Gastrocnemius medialis (tissue), 4 donors: ENCODE measurements around the gene FABP6. TPM values are rescaled to one million over a fixed set of nuclear protein-coding genes. Genes with fewer than 3 reads are reported as not detected.

Source experiments
- ATAC-seq, 2 donors: fragments of 150-250 bp; one replicate each; pipeline ENCODE4 v1.9.1; 2016
- DNase-seq, 2 donors: peaks; one replicate each; pipeline ENCODE4 v3.0.0-alpha.2; 2019
- H3K27ac ChIP-seq, 4 donors: fragments of 200-600 bp; sonication (generic); 1 replicate in 1 of 4; 2 replicates in 3 of 4; pipeline ENCODE4 v1.5.1; 2016 to 2018; ENCODE audit warnings: mild to moderate bottlenecking in 2 of 4, moderate library complexity in 1 of 4
- H3K27me3 ChIP-seq, 3 donors: fragments of 200-600 bp; sonication (generic) in 2 of 3; 1 replicate in 1 of 3; 2 replicates in 2 of 3; pipeline versions ENCODE4 v1.5.1 to v1.6.0; 2016 to 2019; ENCODE audit warnings: mild to moderate bottlenecking in 1 of 3, moderate library complexity in 1 of 3
- H3K36me3 ChIP-seq, 2 donors: fragments of 200-600 bp; sonication (generic) in 1 of 2; one replicate each; pipeline ENCODE4 v1.5.1; 2017 to 2018
- H3K4me1 ChIP-seq, 2 donors: fragments of 200-600 bp; sonication (generic) in 1 of 2; one replicate each; pipeline ENCODE4 v1.5.1; 2016 to 2017; ENCODE audit warnings: mild to moderate bottlenecking in 2 of 2
- H3K4me3 ChIP-seq, 4 donors: fragments of 200-600 bp; sonication (generic) in 3 of 4; 1 replicate in 1 of 4; 2 replicates in 3 of 4; pipeline ENCODE4 v1.5.1; 2016 to 2019; ENCODE audit warnings: mild to moderate bottlenecking in 2 of 4
- H3K9me3 ChIP-seq, 3 donors: fragments of 200-600 bp; sonication (generic) in 2 of 3; 1 replicate in 1 of 3; 2 replicates in 2 of 3; pipeline ENCODE4 v1.5.1; 2016 to 2019
- POLR2A ChIP-seq, 2 donors: fragments of 450-650 bp; IDR thresholded peaks; one replicate each; pipeline ENCODE4 v1.6.1; 2017; ENCODE audit warnings: antibody characterized with exemption in 2 of 2, mild to moderate bottlenecking in 2 of 2, moderate library complexity in 2 of 2
- in situ Hi-C, 4 donors: fragments of 200-750 bp; cut with MboI; loops; one replicate each; pipeline versions ENCODE4 v1.15.0 to v1.8.0; 2017; ENCODE audit warnings: low sequenced_read_pairs in 4 of 4
- intact Hi-C: fragments of 100-400 bp; cut with DNase I; formaldehyde crosslinking; loops from one replicate; pipeline ENCODE4 v1.15.1; 2023; ENCODE audit warnings: low total_unique reads
- total RNA-seq, 4 donors: library from RNA; depleted of rRNA; stranded (reverse); fragments of >200 nt; gene quantifications; one replicate each; pipeline versions ENCODE4 v1.1.0 to v1.2.3, GENCODE V29; 2016
- TF ChIP-seq, protein P1 (sequence below), 5 experiments: fragments of 450-650 bp in 3 of 5; fragments of 200-600 bp in 2 of 5; sonication (generic) in 2 of 5; IDR thresholded peaks in 4 of 5; conservative IDR thresholded peaks in 1 of 5; 1 replicate in 4 of 5; 2 replicates in 1 of 5; pipeline ENCODE4 v1.5.1; 2016 to 2019; ENCODE audit warnings: antibody characterized with exemption in 5 of 5, mild to moderate bottlenecking in 3 of 5, moderate library complexity in 3 of 5

Gene FABP6
- total RNA-seq, 4 donors from 2014 or later: not detected

DNA sequence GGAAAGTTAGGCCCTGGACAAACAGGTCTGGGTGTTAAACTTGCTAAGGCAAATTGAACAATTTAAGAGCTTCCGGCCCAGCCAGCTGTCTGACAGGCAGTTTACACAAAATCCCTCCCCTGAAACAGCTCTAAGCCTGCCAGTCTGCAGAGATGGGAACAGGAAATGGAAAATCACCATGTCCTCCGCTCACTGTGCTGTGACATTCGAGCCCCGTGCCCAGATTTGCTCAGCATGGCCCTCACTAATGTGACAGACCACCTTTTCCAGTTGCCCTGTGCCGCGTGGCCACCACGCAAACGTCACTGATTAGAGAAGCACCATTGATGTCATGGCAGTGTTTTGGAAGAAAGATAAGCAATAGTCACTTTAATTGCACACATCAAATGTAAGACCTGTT lies 42.1 kb downstream of the FABP6 start:
- H3K4me3 ChIP-seq: no peak overlapping the region
- no peak overlapping the region for H3K27ac ChIP-seq
- in situ Hi-C loops (no loop called here), intact Hi-C loops (no loop called here)
- no peaks in the 10 kb centered on the region for H3K27me3 ChIP-seq
- no peak for TF ChIP-seq POLR2A (IDR thresholded peaks at IDR 0.05)
- TF ChIP-seq, protein P1, sequence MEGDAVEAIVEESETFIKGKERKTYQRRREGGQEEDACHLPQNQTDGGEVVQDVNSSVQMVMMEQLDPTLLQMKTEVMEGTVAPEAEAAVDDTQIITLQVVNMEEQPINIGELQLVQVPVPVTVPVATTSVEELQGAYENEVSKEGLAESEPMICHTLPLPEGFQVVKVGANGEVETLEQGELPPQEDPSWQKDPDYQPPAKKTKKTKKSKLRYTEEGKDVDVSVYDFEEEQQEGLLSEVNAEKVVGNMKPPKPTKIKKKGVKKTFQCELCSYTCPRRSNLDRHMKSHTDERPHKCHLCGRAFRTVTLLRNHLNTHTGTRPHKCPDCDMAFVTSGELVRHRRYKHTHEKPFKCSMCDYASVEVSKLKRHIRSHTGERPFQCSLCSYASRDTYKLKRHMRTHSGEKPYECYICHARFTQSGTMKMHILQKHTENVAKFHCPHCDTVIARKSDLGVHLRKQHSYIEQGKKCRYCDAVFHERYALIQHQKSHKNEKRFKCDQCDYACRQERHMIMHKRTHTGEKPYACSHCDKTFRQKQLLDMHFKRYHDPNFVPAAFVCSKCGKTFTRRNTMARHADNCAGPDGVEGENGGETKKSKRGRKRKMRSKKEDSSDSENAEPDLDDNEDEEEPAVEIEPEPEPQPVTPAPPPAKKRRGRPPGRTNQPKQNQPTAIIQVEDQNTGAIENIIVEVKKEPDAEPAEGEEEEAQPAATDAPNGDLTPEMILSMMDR (IDR thresholded peaks at IDR 0.05 in 4 of 5, conservative IDR thresholded peaks at IDR 0.05 in 1 of 5): no peak
- DNase-seq (no peak), ATAC-seq (no peak)
- H3K4me1 ChIP-seq: peaks cover 0 to 3% of the 10 kb centered on the region in 2 donors
- H3K36me3 ChIP-seq: no peaks in the 10 kb centered on the region
- no peaks in the 10 kb centered on the region for H3K9me3 ChIP-seq

DNA sequence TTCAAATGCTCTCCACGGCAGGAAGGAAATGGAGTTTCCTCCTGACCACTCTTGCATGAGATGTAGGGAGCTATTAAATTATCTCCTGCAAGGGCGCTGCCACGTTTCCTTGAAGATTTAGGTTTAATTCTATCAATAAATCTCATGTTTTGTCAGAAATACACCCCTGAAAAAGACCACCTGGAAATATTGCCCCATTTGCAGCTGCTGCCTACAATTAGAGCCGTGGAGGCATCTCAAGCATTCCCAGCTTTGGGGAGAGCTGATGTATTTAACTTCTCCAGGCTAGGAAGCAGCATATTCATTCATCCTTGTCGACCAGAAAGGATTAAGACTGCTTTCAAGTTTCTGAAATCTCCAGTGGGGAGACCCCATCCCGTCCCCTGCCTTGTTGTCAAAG lies 42.5 kb downstream of the FABP6 start:
- intact Hi-C loops: no loop called here
- no peak overlapping the region for H3K4me3 ChIP-seq
- no peak for DNase-seq
- H3K9me3 ChIP-seq: no peaks in the 10 kb centered on the region
- in situ Hi-C loops: no loop called here
- H3K4me1 ChIP-seq: peaks cover 0 to 3% of the 10 kb centered on the region in 2 donors
- H3K27ac ChIP-seq: no peak overlapping the region
- TF ChIP-seq POLR2A (IDR thresholded peaks at IDR 0.05): no peak
- TF ChIP-seq, protein P1 (IDR thresholded peaks at IDR 0.05 in 4 of 5, conservative IDR thresholded peaks at IDR 0.05 in 1 of 5): no peak
- no peaks in the 10 kb centered on the region for H3K36me3 ChIP-seq
- H3K27me3 ChIP-seq: no peaks in the 10 kb centered on the region
- no peak for ATAC-seq

DNA sequence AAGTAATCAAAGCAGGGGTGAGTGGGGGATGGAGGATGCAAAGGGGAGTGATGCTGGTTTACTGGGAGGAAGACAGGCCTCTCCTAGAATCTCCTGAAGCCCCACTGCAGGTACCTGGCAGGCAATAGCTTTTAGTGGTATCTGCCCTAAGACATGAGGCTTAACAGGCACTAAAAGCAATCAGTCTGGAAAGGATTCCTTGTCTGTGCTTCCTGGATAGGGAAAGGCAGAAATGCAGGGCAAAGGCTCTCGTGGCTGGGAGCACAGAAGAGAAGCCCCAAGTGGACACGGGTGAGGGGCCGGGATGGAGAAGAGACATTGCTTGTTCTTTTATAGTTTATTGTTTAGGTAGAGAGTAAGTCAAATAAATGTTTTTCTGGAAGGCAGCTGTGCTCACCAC lies 43.0 kb downstream of the FABP6 start:
- Histone ChIP-seq H3K4me3 (no peak overlapping the region), H3K27ac (no peak overlapping the region), H3K4me1 (peaks cover 0 to 3% of the 10 kb centered on the region in 2 donors), H3K27me3 (no peaks in the 10 kb centered on the region), H3K9me3 (no peaks in the 10 kb centered on the region), H3K36me3 (no peaks in the 10 kb centered on the region)
- ATAC-seq (no peak), DNase-seq (no peak)
- intact Hi-C loops: no loop called here
- TF ChIP-seq, protein P1 (IDR thresholded peaks at IDR 0.05 in 4 of 5, conservative IDR thresholded peaks at IDR 0.05 in 1 of 5): no peak
- TF ChIP-seq POLR2A (IDR thresholded peaks at IDR 0.05): no peak
- in situ Hi-C loops: no loop called here

DNA sequence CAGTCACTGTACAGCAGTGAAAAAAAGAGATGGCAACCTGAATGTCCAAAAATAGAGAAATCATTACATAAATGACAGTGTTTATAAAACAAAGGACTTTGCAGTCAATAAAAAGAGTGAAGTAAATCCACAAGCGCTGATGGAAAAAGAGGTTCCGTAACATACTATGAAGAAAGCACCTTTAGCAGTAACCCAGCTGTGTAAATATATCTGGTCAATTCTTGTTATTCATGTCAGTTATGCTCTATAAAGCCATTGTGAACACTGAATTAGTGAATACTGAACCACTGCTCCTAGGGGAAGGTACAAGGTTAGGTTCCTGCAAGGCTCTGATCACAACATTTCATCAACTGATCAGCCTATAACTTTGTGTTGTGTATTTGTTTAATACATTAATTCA lies 43.6 kb downstream of the FABP6 start:
- intact Hi-C loops (no loop called here), in situ Hi-C loops (no loop called here)
- Histone ChIP-seq H3K4me3 (no peak overlapping the region), H3K9me3 (no peaks in the 10 kb centered on the region), H3K36me3 (no peaks in the 10 kb centered on the region), H3K27ac (no peak overlapping the region), H3K27me3 (no peaks in the 10 kb centered on the region), H3K4me1 (peaks cover 0 to 3% of the 10 kb centered on the region in 2 donors)
- DNase-seq (no peak), ATAC-seq (no peak)
- TF ChIP-seq POLR2A (IDR thresholded peaks at IDR 0.05): no peak
- TF ChIP-seq, protein P1 (IDR thresholded peaks at IDR 0.05 in 4 of 5, conservative IDR thresholded peaks at IDR 0.05 in 1 of 5): no peak

DNA sequence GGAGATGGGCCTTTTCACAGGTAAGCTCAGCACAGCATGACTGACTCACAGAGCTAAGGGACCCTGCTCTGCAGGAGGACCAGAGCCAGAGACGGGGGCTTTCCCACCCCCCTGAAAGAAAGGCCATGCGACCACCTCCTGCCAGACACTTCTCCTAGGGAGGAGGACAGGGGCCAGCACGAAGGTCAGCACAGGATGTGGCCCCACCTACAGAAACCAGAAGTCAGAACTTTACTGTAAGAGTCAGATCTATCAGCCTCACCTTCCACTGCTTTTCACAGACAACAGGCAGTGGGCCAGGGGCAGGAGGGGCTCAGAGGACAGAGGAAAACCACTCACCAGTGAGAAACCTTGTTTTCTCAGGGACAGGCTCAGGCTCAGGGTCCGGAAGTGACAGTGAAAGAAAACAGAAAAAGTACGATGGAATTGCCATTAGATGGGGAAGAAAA lies 45.2 kb downstream of the FABP6 start:
- no peaks in the 10 kb centered on the region for H3K36me3 ChIP-seq
- H3K27me3 ChIP-seq: no peaks in the 10 kb centered on the region
- no peaks in the 10 kb centered on the region for H3K4me1 ChIP-seq
- H3K9me3 ChIP-seq: no peaks in the 10 kb centered on the region
- H3K27ac ChIP-seq: no peak overlapping the region
- TF ChIP-seq, protein P1 (IDR thresholded peaks at IDR 0.05 in 4 of 5, conservative IDR thresholded peaks at IDR 0.05 in 1 of 5): no peak
- TF ChIP-seq POLR2A (IDR thresholded peaks at IDR 0.05): no peak
- no peak for DNase-seq
- no peak for ATAC-seq
- in situ Hi-C loops: no loop called here
- no peak overlapping the region for H3K4me3 ChIP-seq
- intact Hi-C loops: no loop called here
